ENCODE results near the gene FBXO21.
"Not testable (repeated sequence)": the region's sequence is repeated elsewhere in the genome, so short reads cannot be mapped to it uniquely, and the experiment has no call there.

The FBXO21 gene

DNA sequence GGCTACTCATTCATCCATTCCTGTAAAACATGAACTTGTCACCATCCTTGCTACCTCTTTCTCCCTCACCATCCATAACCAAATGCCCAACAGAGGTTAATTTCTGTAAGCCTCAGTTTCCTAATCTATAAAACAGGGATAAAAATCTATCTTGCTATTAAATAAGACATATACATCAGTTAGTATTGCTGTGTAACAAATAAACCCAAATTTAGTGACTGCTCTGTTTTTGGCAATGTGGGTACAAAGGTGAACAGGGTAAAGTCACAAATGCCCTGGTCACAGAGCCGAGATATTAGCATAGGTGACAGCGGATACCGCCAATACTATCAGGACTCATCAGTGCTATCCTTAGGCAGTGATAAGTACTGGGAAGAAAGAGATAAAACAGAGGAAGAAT is 3.6 kb upstream of the FBXO21 start:
- H3K4me1 ChIP-seq (ENCODE audit: insufficient read depth, poor library complexity, severe bottlenecking), result no peaks in the 10 kb centered on the region
- no peak overlapping the region for H3K27ac ChIP-seq (ENCODE audit: poor library complexity, severe bottlenecking)
- no peaks in the 10 kb centered on the region for H3K9me3 ChIP-seq (ENCODE audit: severe bottlenecking)
- no peaks in the 10 kb centered on the region for H3K27me3 ChIP-seq (ENCODE audit: insufficient read depth, poor library complexity, severe bottlenecking)
- ATAC-seq (ENCODE audit: low read depth) (no peak), DNase-seq (ENCODE audit: low spot score) (no peak)
- H3K4me3 ChIP-seq (ENCODE audit: severe bottlenecking), result no peak overlapping the region
- TF ChIP-seq, protein P1, sequence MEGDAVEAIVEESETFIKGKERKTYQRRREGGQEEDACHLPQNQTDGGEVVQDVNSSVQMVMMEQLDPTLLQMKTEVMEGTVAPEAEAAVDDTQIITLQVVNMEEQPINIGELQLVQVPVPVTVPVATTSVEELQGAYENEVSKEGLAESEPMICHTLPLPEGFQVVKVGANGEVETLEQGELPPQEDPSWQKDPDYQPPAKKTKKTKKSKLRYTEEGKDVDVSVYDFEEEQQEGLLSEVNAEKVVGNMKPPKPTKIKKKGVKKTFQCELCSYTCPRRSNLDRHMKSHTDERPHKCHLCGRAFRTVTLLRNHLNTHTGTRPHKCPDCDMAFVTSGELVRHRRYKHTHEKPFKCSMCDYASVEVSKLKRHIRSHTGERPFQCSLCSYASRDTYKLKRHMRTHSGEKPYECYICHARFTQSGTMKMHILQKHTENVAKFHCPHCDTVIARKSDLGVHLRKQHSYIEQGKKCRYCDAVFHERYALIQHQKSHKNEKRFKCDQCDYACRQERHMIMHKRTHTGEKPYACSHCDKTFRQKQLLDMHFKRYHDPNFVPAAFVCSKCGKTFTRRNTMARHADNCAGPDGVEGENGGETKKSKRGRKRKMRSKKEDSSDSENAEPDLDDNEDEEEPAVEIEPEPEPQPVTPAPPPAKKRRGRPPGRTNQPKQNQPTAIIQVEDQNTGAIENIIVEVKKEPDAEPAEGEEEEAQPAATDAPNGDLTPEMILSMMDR (IDR thresholded peaks at IDR 0.05; ENCODE audit: poor library complexity, severe bottlenecking), result no peak
- H3K36me3 ChIP-seq (ENCODE audit: low read depth), result peaks cover 2% of the 10 kb centered on the region

- H3K27me3 ChIP-seq (ENCODE audit: insufficient read depth, poor library complexity, severe bottlenecking); H3K27ac ChIP-seq (ENCODE audit: poor library complexity, severe bottlenecking); H3K9me3 ChIP-seq (ENCODE audit: severe bottlenecking); DNase-seq (ENCODE audit: low spot score); H3K4me3 ChIP-seq (ENCODE audit: severe bottlenecking); ATAC-seq (ENCODE audit: low read depth); H3K4me1 ChIP-seq (ENCODE audit: insufficient read depth, poor library complexity, severe bottlenecking): not testable (repeated sequence)
- H3K36me3 ChIP-seq (ENCODE audit: low read depth), result peaks cover 13% of the 10 kb centered on the region
Measured at GRCh38 chr12:117192581-117192980, 2.3 kb upstream of the FBXO21 start.

DNA sequence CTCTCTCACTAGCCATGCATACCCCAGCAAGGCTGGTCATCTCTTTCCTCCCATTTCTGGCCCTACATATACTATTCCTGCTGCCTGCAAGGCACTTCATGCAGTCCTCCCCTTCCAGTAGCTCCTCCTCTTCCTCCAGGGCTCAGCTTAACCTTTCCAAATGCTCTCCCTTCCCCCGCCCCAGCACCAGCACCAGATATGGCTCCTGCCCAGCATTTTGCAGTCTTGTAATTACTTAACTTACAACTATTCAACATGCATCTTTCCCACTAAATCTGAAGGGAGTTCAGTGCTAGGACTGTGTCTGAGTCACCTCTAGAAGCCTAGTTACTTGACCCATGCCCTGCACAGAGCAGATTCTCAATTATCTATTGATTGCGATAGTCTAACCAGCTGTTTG is 1.8 kb upstream of the FBXO21 start:
- H3K27me3 ChIP-seq (ENCODE audit: insufficient read depth, poor library complexity, severe bottlenecking), result no peaks in the 10 kb centered on the region
- ATAC-seq (ENCODE audit: low read depth) (no peak), DNase-seq (ENCODE audit: low spot score) (no peak)
- H3K27ac ChIP-seq (ENCODE audit: poor library complexity, severe bottlenecking), result no peak overlapping the region
- TF ChIP-seq, protein P1 (IDR thresholded peaks at IDR 0.05; ENCODE audit: poor library complexity, severe bottlenecking), result no peak
- H3K9me3 ChIP-seq (ENCODE audit: severe bottlenecking), result no peaks in the 10 kb centered on the region
- peaks cover 4% of the 10 kb centered on the region for H3K4me1 ChIP-seq (ENCODE audit: insufficient read depth, poor library complexity, severe bottlenecking)
- peaks cover 16% of the 10 kb centered on the region for H3K36me3 ChIP-seq (ENCODE audit: low read depth)
- H3K4me3 ChIP-seq (ENCODE audit: severe bottlenecking), result no peak overlapping the region

DNA sequence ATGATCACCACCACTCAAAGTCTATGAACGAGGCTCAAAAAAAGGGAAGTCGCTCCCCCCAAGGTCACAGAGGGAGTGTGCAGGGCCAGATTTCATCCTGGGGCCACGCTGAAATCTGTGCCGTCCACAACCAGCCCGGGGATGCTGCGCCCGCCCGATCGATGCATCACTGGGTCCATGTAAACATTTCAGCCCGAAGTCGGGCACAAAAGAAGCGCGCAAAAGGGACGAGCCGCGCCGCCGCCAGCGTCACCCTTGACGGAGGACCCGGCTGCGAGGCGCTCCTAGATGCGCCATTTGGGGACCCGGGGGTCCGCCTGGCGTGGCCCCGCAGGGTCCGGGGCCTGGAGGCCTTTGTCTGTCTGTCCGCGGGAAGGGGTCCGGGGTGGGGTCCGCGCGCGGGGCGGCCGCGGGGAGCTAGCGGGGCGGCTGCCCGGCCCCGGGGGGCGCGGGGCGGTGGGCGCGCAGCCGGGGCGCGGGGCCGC is 503 bp downstream of the FBXO21 start:
- ATAC-seq (ENCODE audit: low read depth) (0 out of 3 replicates have a peak, but pooled peaks have one; percentile 26), DNase-seq (ENCODE audit: low spot score) (no peak)
- Histone ChIP-seq H3K4me3 (ENCODE audit: severe bottlenecking) (peak overlapping the region; percentile 78), H3K27me3 (ENCODE audit: insufficient read depth, poor library complexity, severe bottlenecking) (no peaks in the 10 kb centered on the region), H3K27ac (ENCODE audit: poor library complexity, severe bottlenecking) (no peak overlapping the region), H3K36me3 (ENCODE audit: low read depth) (peaks cover 38% of the 10 kb centered on the region), H3K4me1 (ENCODE audit: insufficient read depth, poor library complexity, severe bottlenecking) (peaks cover 4% of the 10 kb centered on the region), H3K9me3 (ENCODE audit: severe bottlenecking) (no peaks in the 10 kb centered on the region)
- TF ChIP-seq, protein P1 (IDR thresholded peaks at IDR 0.05; ENCODE audit: poor library complexity, severe bottlenecking), result no peak

GRCh38 chr12:117188961-117189724 is 1.1 kb downstream of the FBXO21 start:
- Histone ChIP-seq H3K27me3 (ENCODE audit: insufficient read depth, poor library complexity, severe bottlenecking) (no peaks in the 10 kb centered on the region), H3K27ac (ENCODE audit: poor library complexity, severe bottlenecking) (no peak overlapping the region), H3K9me3 (ENCODE audit: severe bottlenecking) (no peaks in the 10 kb centered on the region), H3K36me3 (ENCODE audit: low read depth) (peaks cover 44% of the 10 kb centered on the region), H3K4me3 (ENCODE audit: severe bottlenecking) (peak overlapping the region; percentile 78), H3K4me1 (ENCODE audit: insufficient read depth, poor library complexity, severe bottlenecking) (peaks cover 4% of the 10 kb centered on the region)
- ATAC-seq (ENCODE audit: low read depth), result no peak
- TF ChIP-seq, protein P1 (IDR thresholded peaks at IDR 0.05; ENCODE audit: poor library complexity, severe bottlenecking), result peak; percentile 22
- no peak for DNase-seq (ENCODE audit: low spot score)

Data from RWPE2 (cell line).